ENCODE results near the gene SLC1A2. TPM values are rescaled to one million over a fixed set of nuclear protein-coding genes. Genes with fewer than 3 reads are reported as not detected.

SLC1A2 gene
- total and polyA plus RNA-seq, 4 donors: 0.35 to 17.0 (median 1.1) TPM

DNA sequence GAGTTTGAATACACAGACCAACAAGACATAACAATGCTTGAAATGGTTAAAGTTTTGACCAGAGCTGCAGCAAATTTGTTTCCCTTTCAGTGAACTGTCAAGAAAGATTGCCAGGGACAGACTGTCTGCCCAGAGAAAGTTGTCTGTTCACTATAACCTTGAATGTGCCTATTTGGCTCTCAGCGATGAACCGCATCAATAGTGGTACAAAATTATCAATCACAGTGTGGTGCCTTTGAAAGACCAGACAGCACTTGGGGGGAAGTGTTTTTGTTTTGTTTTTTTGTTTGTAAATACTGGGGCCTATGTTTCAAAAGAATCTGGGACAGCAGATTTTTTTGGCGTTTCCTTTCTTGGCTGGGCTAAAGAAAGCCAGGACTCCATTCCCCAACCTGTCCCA lies 157.3 kb downstream of the SLC1A2 start:
- Histone ChIP-seq H3K36me3 (ENCODE audit: control insufficient read depth in 4 of 4, insufficient read depth in 4 of 4, low read length in 4 of 4) (no peaks in the 10 kb centered on the region), H3K9ac (ENCODE audit: insufficient read depth in 1 of 2, low read length in 2 of 2) (no peak overlapping the region), H3K4me1 (ENCODE audit: control insufficient read depth in 5 of 5, insufficient read depth in 5 of 5, low read length in 5 of 5) (no peaks in the 10 kb centered on the region), H3K27me3 (ENCODE audit: control insufficient read depth in 3 of 3, insufficient read depth in 3 of 3, low read length in 2 of 3) (no peaks in the 10 kb centered on the region), H3K4me3 (no peak overlapping the region), H3K9me3 (ENCODE audit: control insufficient read depth in 4 of 4, insufficient read depth in 3 of 4, low read length in 3 of 4) (no peaks in the 10 kb centered on the region), H3K27ac (ENCODE audit: low read depth in 1 of 2, low read length in 1 of 2) (no peak overlapping the region)
- 81 to 92% methylated on average over 3 of the region's 3 CpGs for WGBS, 2 donors
- no peak for ATAC-seq (ENCODE audit: insufficient read depth, low FRiP score)
- DNase-seq: no peak
- TF ChIP-seq, protein P1, sequence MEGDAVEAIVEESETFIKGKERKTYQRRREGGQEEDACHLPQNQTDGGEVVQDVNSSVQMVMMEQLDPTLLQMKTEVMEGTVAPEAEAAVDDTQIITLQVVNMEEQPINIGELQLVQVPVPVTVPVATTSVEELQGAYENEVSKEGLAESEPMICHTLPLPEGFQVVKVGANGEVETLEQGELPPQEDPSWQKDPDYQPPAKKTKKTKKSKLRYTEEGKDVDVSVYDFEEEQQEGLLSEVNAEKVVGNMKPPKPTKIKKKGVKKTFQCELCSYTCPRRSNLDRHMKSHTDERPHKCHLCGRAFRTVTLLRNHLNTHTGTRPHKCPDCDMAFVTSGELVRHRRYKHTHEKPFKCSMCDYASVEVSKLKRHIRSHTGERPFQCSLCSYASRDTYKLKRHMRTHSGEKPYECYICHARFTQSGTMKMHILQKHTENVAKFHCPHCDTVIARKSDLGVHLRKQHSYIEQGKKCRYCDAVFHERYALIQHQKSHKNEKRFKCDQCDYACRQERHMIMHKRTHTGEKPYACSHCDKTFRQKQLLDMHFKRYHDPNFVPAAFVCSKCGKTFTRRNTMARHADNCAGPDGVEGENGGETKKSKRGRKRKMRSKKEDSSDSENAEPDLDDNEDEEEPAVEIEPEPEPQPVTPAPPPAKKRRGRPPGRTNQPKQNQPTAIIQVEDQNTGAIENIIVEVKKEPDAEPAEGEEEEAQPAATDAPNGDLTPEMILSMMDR (IDR thresholded peaks at IDR 0.05; ENCODE audit: control extremely low read depth, extremely low read depth): no peak

DNA sequence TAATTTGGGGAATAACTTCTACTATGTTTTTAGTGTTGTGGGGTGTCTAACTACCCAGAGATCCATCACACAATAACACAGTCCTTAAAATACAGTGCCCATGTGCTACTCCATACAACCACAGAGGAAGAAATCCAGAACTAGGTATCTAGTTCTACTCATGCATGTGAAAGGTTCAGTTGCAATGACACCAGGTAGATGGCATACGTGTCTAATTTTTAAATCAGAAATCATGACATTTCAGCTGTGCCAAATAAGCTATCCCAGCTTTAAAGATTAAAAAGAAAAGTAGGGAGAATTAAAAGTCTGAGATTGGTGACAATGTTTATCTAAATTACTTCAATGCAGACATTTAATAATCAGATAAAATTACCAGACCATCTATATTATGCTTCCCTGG lies 158.2 kb downstream of the SLC1A2 start:
- WGBS, 2 donors: 88 to 89% methylated on average over 1 of the region's 1 CpG
- ATAC-seq (ENCODE audit: insufficient read depth, low FRiP score): no peak

DNA sequence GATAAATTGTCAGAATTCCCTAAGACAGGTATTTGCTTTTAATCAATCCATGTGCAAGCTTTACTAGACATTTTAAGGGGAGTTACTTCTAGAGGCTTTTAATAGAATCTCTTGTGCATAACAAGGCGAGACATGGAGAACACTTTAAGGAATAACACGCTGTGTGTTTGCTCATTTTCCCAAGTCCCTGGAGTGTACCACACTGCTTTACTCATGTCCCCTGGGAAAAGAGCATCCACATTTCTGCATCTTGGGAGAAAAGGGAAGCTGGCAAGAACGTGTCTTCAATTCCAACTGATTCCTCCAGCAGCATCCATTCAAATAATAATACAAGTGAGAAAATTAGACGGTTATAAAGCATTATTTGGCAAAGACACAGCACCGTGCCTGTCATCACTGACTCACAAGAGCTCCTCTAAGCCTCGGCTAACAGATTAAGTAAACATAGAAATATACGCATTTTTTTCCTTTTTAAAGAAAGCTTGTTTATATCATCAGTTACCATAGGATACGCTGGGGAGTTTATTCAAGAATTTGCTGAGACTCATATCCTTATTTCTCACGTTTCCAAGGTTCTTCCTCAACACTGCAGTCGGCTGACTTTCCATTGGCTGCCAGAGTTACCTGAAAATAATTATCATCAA lies 158.9 kb downstream of the SLC1A2 start:
- ATAC-seq (ENCODE audit: insufficient read depth, low FRiP score) (peak; percentile 63), DNase-seq (peak; percentile 26 to 75 (median 65))
- H3K9me3 ChIP-seq (ENCODE audit: control insufficient read depth in 4 of 4, insufficient read depth in 3 of 4, low read length in 3 of 4): no peaks in the 10 kb centered on the region
- no peaks in the 10 kb centered on the region for H3K4me1 ChIP-seq (ENCODE audit: control insufficient read depth in 5 of 5, insufficient read depth in 5 of 5, low read length in 5 of 5)
- no peak overlapping the region for H3K4me3 ChIP-seq
- H3K27me3 ChIP-seq (ENCODE audit: control insufficient read depth in 3 of 3, insufficient read depth in 3 of 3, low read length in 2 of 3): no peaks in the 10 kb centered on the region
- TF ChIP-seq, protein P1 (IDR thresholded peaks at IDR 0.05; ENCODE audit: control extremely low read depth, extremely low read depth): no peak
- no peak overlapping the region for H3K9ac ChIP-seq (ENCODE audit: insufficient read depth in 1 of 2, low read length in 2 of 2)
- 54 to 69% methylated on average over 10 of the region's 10 CpGs for WGBS, 2 donors
- H3K36me3 ChIP-seq (ENCODE audit: control insufficient read depth in 4 of 4, insufficient read depth in 4 of 4, low read length in 4 of 4): no peaks in the 10 kb centered on the region
- no peak overlapping the region for H3K27ac ChIP-seq (ENCODE audit: low read depth in 1 of 2, low read length in 1 of 2)

More for the DNA sequence above, 158.2 kb downstream of the SLC1A2 start:
- Histone ChIP-seq H3K27me3 (ENCODE audit: control insufficient read depth in 3 of 3, insufficient read depth in 3 of 3, low read length in 2 of 3) (no peaks in the 10 kb centered on the region), H3K36me3 (ENCODE audit: control insufficient read depth in 4 of 4, insufficient read depth in 4 of 4, low read length in 4 of 4) (no peaks in the 10 kb centered on the region), H3K9me3 (ENCODE audit: control insufficient read depth in 4 of 4, insufficient read depth in 3 of 4, low read length in 3 of 4) (no peaks in the 10 kb centered on the region), H3K4me3 (no peak overlapping the region), H3K4me1 (ENCODE audit: control insufficient read depth in 5 of 5, insufficient read depth in 5 of 5, low read length in 5 of 5) (no peaks in the 10 kb centered on the region), H3K9ac (ENCODE audit: insufficient read depth in 1 of 2, low read length in 2 of 2) (no peak overlapping the region), H3K27ac (ENCODE audit: low read depth in 1 of 2, low read length in 1 of 2) (no peak overlapping the region)
- no peak for DNase-seq
- TF ChIP-seq, protein P1 (IDR thresholded peaks at IDR 0.05; ENCODE audit: control extremely low read depth, extremely low read depth): no peak

DNA sequence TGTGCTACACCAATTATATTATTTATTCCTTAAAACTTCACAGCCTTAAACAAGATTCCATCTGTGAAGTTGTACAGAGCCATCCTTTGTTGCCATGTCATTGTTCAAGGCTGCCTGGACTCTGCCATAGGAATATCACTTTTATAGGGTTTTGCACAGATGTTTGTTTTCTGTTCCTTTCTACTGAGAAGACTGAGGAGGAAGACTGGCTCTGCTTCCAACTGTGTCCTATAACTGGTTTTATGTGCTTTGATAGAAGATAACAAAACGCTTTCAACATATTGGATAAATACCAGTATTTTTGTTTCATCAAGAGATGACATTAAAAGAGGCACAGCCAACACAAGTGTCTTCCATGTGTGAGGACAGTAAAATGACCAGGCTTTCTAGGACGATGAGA lies 159.8 kb downstream of the SLC1A2 start:
- Histone ChIP-seq H3K4me3 (no peak overlapping the region), H3K9me3 (ENCODE audit: control insufficient read depth in 4 of 4, insufficient read depth in 3 of 4, low read length in 3 of 4) (no peaks in the 10 kb centered on the region), H3K36me3 (ENCODE audit: control insufficient read depth in 4 of 4, insufficient read depth in 4 of 4, low read length in 4 of 4) (no peaks in the 10 kb centered on the region), H3K4me1 (ENCODE audit: control insufficient read depth in 5 of 5, insufficient read depth in 5 of 5, low read length in 5 of 5) (no peaks in the 10 kb centered on the region), H3K9ac (ENCODE audit: insufficient read depth in 1 of 2, low read length in 2 of 2) (no peak overlapping the region), H3K27me3 (ENCODE audit: control insufficient read depth in 3 of 3, insufficient read depth in 3 of 3, low read length in 2 of 3) (no peaks in the 10 kb centered on the region), H3K27ac (ENCODE audit: low read depth in 1 of 2, low read length in 1 of 2) (no peak overlapping the region)
- WGBS, 2 donors: 83 to 94% methylated on average over 2 of the region's 2 CpGs
- TF ChIP-seq, protein P1 (IDR thresholded peaks at IDR 0.05; ENCODE audit: control extremely low read depth, extremely low read depth): no peak
- DNase-seq (no peak), ATAC-seq (ENCODE audit: insufficient read depth, low FRiP score) (no peak)

Measured in lung (tissue), 12 donors.